Fibroblast of villous mesenchyme (primary cell): Measurements from ENCODE around the gene PRSS23. TPM values are rescaled to one million over a fixed set of nuclear protein-coding genes. Genes with fewer than 3 reads are reported as not detected.

ENCODE experiments used
- DNase-seq: peaks from one replicate; pipeline ENCODE4 v3.0.0-alpha.2; 2010; ENCODE audit warnings: low read depth
- H3K4me3 ChIP-seq: 2 replicates; pipeline ENCODE4 v1.5.1; 2011; ENCODE audit warnings: low read depth, mild to moderate bottlenecking, low read length
- CTCF ChIP-seq: IDR thresholded peaks from 2 replicates; pipeline ENCODE4 v1.5.1; 2012; ENCODE audit warnings: low read depth, mild to moderate bottlenecking, low read length; ENCODE audit not compliant: insufficient read depth
- total RNA-seq: library from RNA; depleted of rRNA; stranded (reverse); fragments of >200 nt; gene quantifications from 2 replicates; pipeline ENCODE4 v1.2.3, GENCODE V29; 2012

Gene PRSS23
- total RNA-seq, 1 donor, result 136 TPM

- DNase-seq, result no peak
- no peak for TF ChIP-seq CTCF
- no peak overlapping the region for H3K4me3 ChIP-seq
Observed at GRCh38 chr11:86787656-86788055, 12.7 kb upstream of the PRSS23 start.

- no peak overlapping the region for H3K4me3 ChIP-seq
- no peak for TF ChIP-seq CTCF
- DNase-seq, result no peak
Observed at GRCh38 chr11:86790195-86790725, 10.1 kb upstream of the PRSS23 start.

- no peak for DNase-seq
- TF ChIP-seq CTCF, result no peak
- H3K4me3 ChIP-seq, result no peak overlapping the region
Observed at GRCh38 chr11:86790867-86791849, 9.2 kb upstream of the PRSS23 start.

- DNase-seq, result no peak
- TF ChIP-seq CTCF, result no peak
- no peak overlapping the region for H3K4me3 ChIP-seq
Observed at GRCh38 chr11:86792150-86792549, 8.2 kb upstream of the PRSS23 start.

- no peak for DNase-seq
- H3K4me3 ChIP-seq, result no peak overlapping the region
- TF ChIP-seq CTCF, result no peak
Observed at GRCh38 chr11:86793307-86793706, 7.0 kb upstream of the PRSS23 start.

- H3K4me3 ChIP-seq, result no peak overlapping the region
- TF ChIP-seq CTCF, result no peak
- DNase-seq, result no peak
Observed at GRCh38 chr11:86795511-86795910, 4.8 kb upstream of the PRSS23 start.

- peak; percentile 71 for DNase-seq
- H3K4me3 ChIP-seq, result no peak overlapping the region
- no peak for TF ChIP-seq CTCF
Observed at GRCh38 chr11:86795949-86796348, 4.4 kb upstream of the PRSS23 start.
